ENCODE data around the gene MS4A14.

DNA sequence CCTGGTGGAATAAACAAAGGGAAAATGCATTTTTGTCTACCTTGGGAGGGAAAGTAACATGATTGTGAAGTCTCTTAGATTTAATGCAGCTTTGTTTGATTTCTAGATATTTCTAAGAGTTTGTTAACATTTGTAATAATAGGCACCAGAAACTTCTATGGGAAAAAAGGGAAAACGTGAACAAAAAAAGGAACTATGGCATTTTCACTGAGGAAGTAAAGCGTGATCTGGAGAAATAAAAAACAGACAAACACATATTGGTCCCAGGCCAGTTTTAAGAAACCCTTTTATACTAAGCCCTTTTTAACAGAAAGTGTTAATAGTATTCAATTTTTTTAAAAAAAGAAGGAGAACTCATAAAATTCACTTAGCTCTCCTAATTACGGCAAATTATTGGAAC lies 24.9 kb upstream of the MS4A14 start:
- TF ChIP-seq, protein P1, sequence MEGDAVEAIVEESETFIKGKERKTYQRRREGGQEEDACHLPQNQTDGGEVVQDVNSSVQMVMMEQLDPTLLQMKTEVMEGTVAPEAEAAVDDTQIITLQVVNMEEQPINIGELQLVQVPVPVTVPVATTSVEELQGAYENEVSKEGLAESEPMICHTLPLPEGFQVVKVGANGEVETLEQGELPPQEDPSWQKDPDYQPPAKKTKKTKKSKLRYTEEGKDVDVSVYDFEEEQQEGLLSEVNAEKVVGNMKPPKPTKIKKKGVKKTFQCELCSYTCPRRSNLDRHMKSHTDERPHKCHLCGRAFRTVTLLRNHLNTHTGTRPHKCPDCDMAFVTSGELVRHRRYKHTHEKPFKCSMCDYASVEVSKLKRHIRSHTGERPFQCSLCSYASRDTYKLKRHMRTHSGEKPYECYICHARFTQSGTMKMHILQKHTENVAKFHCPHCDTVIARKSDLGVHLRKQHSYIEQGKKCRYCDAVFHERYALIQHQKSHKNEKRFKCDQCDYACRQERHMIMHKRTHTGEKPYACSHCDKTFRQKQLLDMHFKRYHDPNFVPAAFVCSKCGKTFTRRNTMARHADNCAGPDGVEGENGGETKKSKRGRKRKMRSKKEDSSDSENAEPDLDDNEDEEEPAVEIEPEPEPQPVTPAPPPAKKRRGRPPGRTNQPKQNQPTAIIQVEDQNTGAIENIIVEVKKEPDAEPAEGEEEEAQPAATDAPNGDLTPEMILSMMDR (IDR thresholded peaks at IDR 0.05), result no peak
- no peak for TF ChIP-seq POLR2A (IDR thresholded peaks at IDR 0.05)

Measured in gastroesophageal sphincter (tissue), 3 donors.